Prostate gland (tissue), 2 donors: ENCODE data around the gene ZBED5. TPM values are rescaled to one million over a fixed set of nuclear protein-coding genes. Genes with fewer than 3 reads are reported as not detected.

Experiments
- DNase-seq: peaks from one replicate; pipeline ENCODE4 v3.0.0-alpha.2; 2019; ENCODE audit warnings: low spot score
- H3K27ac ChIP-seq, 2 donors: fragments of 200-600 bp; sonication (generic); 2 replicates each; pipeline ENCODE4 v1.5.1; 2017 to 2019
- H3K27me3 ChIP-seq: fragments of 200-600 bp; sonication (generic); replicated peaks from 2 replicates; pipeline ENCODE4 v1.5.1; 2019; ENCODE audit not compliant: insufficient read depth
- H3K36me3 ChIP-seq, 2 donors: fragments of 200-600 bp; sonication (generic); 1 replicate in 1 of 2; 2 replicates in 1 of 2; pipeline versions ENCODE4 v1.5.1 to v1.8.1; 2017 to 2019
- H3K4me1 ChIP-seq: fragments of 200-600 bp; sonication (generic); replicated peaks from 2 replicates; pipeline ENCODE4 v1.5.1; 2019
- H3K4me3 ChIP-seq, 2 donors: fragments of 200-600 bp; sonication (generic); 2 replicates each; pipeline ENCODE4 v1.5.1; 2017 to 2019
- H3K9me3 ChIP-seq: fragments of 200-600 bp; sonication (generic); 2 replicates; pipeline ENCODE4 v1.5.1; 2017
- CTCF ChIP-seq, 4 experiments: fragments of 200-600 bp in 2 of 4; fragments of 450-650 bp in 2 of 4; sonication (generic) in 2 of 4; IDR thresholded peaks; 1 replicate in 3 of 4; 2 replicates in 1 of 4; pipeline ENCODE4 v1.5.1; 2016 to 2019; ENCODE audit warnings: antibody characterized with exemption in 4 of 4, mild to moderate bottlenecking in 2 of 4, moderate library complexity in 2 of 4
- POLR2A ChIP-seq: fragments of 450-650 bp; IDR thresholded peaks from one replicate; pipeline ENCODE4 v1.6.1; 2016; ENCODE audit warnings: antibody characterized with exemption, mild to moderate bottlenecking
- POLR2AphosphoS5 ChIP-seq: sonication (generic); formaldehyde crosslinking; IDR thresholded peaks from one replicate; pipeline ENCODE4 v1.6.1; 2017; ENCODE audit warnings: antibody characterized with exemption
- WGBS: methylation state at CpG from one replicate; pipeline ENCODE4 v1.1.5; 2018; 5-methylcytosine and 5-hydroxymethylcytosine counted together
- intact Hi-C: fragments of 100-400 bp; cut with DNase I; formaldehyde crosslinking; loops from one replicate; pipeline ENCODE4 v1.14.2; 2022
- total RNA-seq, 2 donors: library from RNA; depleted of rRNA; stranded (reverse); fragments of >200 nt; gene quantifications; one replicate each; pipeline ENCODE4 v1.1.0, GENCODE V29; 2016

ZBED5 gene
- total RNA-seq, 2 donors from 2014 or later: 26.2 to 33.0 TPM

- 94% methylated on average over 3 of the region's 3 CpGs for WGBS
- no peak overlapping the region for H3K27ac ChIP-seq
- no peaks in the 10 kb centered on the region for H3K36me3 ChIP-seq
- no peak for DNase-seq
- no peak overlapping the region for H3K4me3 ChIP-seq
- no peaks in the 10 kb centered on the region for H3K9me3 ChIP-seq
- intact Hi-C loops: no loop called here
- no peaks in the 10 kb centered on the region for H3K4me1 ChIP-seq
- TF ChIP-seq POLR2A: no peak
- no peak for TF ChIP-seq POLR2AphosphoS5
- TF ChIP-seq CTCF (IDR thresholded peaks at IDR 0.05): no peak
- no peaks in the 10 kb centered on the region for H3K27me3 ChIP-seq
Observed at GRCh38 chr11:10868352-10868751, 10.5 kb upstream of the ZBED5 start.

- Histone ChIP-seq H3K27me3 (no peaks in the 10 kb centered on the region), H3K4me3 (no peak overlapping the region), H3K27ac (no peak overlapping the region), H3K4me1 (no peaks in the 10 kb centered on the region), H3K36me3 (no peaks in the 10 kb centered on the region), H3K9me3 (no peaks in the 10 kb centered on the region)
- DNase-seq: no peak
- intact Hi-C loops: no loop called here
- no peak for TF ChIP-seq POLR2A
- no peak for TF ChIP-seq CTCF (IDR thresholded peaks at IDR 0.05)
- TF ChIP-seq POLR2AphosphoS5: no peak
- 72% methylated on average over 10 of the region's 10 CpGs for WGBS
Observed at GRCh38 chr11:10866893-10867331, 9.1 kb upstream of the ZBED5 start.

DNA sequence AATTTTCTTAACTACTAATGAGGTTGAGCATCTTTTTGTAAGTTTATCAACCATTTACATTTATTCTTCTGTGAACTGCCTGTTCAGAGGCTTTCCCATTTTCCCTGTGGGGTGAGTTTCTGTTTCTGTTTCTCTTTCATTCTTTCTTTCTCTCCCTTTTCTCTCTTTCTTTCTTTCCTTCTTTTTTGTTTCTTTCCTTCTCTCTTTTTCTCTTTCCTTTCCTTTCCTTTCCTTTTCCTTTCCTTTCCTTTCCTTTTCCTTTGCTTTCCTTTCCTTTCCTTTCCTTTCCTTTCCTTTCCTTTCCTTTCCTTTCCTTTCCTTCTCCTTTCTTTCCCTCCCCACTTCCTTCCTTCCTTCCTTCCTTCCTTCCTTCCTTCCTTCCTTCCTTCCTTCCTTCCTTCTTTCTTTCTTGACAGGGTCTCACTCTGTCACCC is 8.0 kb upstream of the ZBED5 start:
- DNase-seq: no peak
- H3K27me3 ChIP-seq: no peaks in the 10 kb centered on the region
- intact Hi-C loops: no loop called here
- no peaks in the 10 kb centered on the region for H3K4me1 ChIP-seq
- H3K4me3 ChIP-seq: no peak overlapping the region
- no peaks in the 10 kb centered on the region for H3K36me3 ChIP-seq
- TF ChIP-seq CTCF (IDR thresholded peaks at IDR 0.05): no peak
- no peak for TF ChIP-seq POLR2AphosphoS5
- TF ChIP-seq POLR2A: no peak
- H3K9me3 ChIP-seq: no peaks in the 10 kb centered on the region
- no peak overlapping the region for H3K27ac ChIP-seq

GRCh38 chr11:10864688-10865087 is 6.8 kb upstream of the ZBED5 start:
- H3K27ac ChIP-seq: no peak overlapping the region
- WGBS: 14% methylated on average over 2 of the region's 2 CpGs
- H3K36me3 ChIP-seq: no peaks in the 10 kb centered on the region
- H3K4me3 ChIP-seq: no peak overlapping the region
- intact Hi-C loops: no loop called here
- TF ChIP-seq POLR2A (no peak), CTCF (IDR thresholded peaks at IDR 0.05) (no peak), POLR2AphosphoS5 (peak; percentile 19)
- no peaks in the 10 kb centered on the region for H3K9me3 ChIP-seq
- no peaks in the 10 kb centered on the region for H3K4me1 ChIP-seq
- no peak for DNase-seq
- H3K27me3 ChIP-seq: no peaks in the 10 kb centered on the region

- DNase-seq: no peak
- Histone ChIP-seq H3K27me3 (no peaks in the 10 kb centered on the region), H3K9me3 (no peaks in the 10 kb centered on the region), H3K4me3 (no peak overlapping the region), H3K36me3 (no peaks in the 10 kb centered on the region), H3K4me1 (no peaks in the 10 kb centered on the region), H3K27ac (no peak overlapping the region)
- intact Hi-C loops: no loop called here
- WGBS: 62% methylated on average over 1 of the region's 1 CpG
- no peak for TF ChIP-seq POLR2A
- TF ChIP-seq CTCF (IDR thresholded peaks at IDR 0.05): no peak
- no peak for TF ChIP-seq POLR2AphosphoS5
Observed at GRCh38 chr11:10862446-10862845, 4.6 kb upstream of the ZBED5 start.
